ENCODE results near the gene SEC14L2.

SEC14L2 gene

GRCh38 chr22:30396871-30397655, at the start of gene SEC14L2:
TSS of gene SEC14L2 (plus strand) at chr22:30397018. CDS start at chr22:30397117, 99 bp downstream.
- DNase-seq (ENCODE audit: low read depth) = peak; percentile 32

DNA sequence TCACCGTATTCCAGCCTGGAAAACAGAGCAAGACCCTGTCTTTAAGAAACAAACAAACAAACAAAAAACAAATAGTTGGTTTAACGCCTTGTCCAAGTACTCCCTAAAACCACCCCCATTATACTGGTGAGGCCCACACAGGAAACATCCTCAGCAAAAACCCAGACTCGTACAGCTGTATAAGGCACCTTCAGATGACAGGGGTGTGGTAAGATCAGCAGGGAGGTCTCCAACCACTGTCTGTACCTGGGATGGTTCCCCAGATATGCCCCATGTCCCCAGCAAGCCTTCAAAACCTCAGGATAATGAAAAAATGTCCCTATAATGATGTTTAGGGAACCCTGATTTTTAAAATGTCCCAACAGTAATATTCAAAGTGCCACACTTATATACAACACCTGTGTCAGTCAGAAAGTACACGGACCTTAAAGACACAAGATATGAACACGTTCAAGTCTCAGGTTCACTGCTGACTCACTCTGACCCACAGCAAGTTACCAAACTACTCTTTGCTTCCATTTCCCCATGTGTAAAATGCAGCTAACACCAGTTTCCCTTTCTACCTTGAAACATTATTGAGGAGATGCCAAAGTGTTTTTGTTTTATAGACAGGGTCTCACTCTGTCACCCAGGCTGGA, 49.4 kb upstream of the SEC14L2 start:
- no peak for DNase-seq (ENCODE audit: low read depth)

DNA sequence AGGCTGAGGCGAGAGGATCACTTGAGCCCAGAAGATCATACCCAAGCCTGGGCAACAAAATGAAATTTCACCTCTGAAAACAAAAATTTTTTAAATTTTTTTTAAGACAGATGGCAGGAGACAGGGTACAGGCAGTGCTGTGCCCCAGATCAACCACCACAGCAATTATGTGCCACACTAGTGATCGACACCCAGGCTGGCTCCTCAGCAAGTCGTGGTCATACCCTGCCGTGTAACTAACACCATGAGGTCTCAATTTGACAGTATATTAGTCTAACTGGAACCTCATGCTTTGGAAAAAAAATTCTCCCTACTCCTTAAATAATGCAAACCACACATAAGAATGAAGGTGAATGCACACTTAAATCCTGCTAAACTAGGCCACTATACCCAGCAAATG, 48.4 kb upstream of the SEC14L2 start:
- no peak for DNase-seq (ENCODE audit: low read depth)

DNA sequence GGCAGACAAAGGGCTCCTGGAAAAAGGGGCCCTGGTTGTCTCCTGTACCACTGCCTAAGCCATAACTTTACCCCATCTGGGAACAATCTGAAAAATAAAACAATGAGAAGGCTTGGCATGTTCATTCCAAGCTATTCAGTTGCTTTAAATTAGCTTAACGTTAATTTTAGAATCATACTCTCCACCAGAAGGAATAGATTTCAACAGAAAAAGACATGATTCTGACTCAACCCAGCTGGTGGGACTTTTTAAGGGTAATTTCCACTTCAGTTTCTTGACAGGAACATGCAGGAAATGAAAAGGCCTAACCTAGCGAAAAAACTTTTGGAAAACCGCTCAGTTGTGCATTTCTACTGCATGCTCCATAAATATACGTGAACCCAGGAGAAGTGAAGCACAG, 48.0 kb upstream of the SEC14L2 start:
- DNase-seq (ENCODE audit: low read depth) = no peak

- no peak for DNase-seq (ENCODE audit: low read depth)
These were observed 45.6 kb upstream of the SEC14L2 start for GRCh38 chr22:30351226-30351625.

- DNase-seq (ENCODE audit: low read depth) = no peak
These were observed 42.2 kb upstream of the SEC14L2 start for GRCh38 chr22:30354644-30355043.

- peak; percentile 67 for DNase-seq (ENCODE audit: low read depth)
These were observed 40.2 kb upstream of the SEC14L2 start, which contains the start of the genes CCDC157 and SF3A1 for GRCh38 chr22:30356449-30357235. TSS of gene CCDC157 (plus strand) at chr22:30357007. CDS start at chr22:30366001, 8,994 bp downstream. TSS of gene SF3A1 (minus strand) at chr22:30356894. CDS start at chr22:30356792, 102 bp downstream.

- no peak for DNase-seq (ENCODE audit: low read depth)
These were observed 39.6 kb upstream of the SEC14L2 start for GRCh38 chr22:30357236-30357570.

DNA sequence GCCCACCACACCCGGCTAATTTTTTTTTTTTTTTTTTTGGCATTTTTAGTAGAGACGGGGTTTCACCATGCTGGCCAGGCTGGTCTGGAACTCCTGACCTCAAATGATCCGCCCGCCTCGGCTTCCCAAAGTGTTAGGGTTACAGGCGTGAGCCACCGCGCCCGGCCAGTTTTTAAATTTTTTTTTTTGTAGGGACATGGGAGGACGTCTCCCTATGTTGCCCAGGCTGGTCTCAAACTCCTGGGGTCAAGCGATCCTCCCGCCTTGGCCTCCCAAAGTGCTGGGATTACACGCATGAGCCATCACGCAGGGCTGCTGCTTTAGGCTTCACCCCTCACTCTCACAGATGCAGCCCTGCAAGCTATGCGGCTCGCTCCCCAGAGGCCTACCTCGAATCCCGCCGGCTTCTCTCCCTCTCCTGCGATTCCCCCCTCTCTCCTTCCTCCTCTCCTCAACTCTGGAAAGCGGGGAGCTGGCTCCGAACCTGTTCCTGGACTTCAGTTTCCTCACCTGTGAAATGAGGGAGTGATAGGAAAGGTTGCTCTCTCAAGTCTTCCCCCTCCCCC, 39.1 kb upstream of the SEC14L2 start:
- no peak for DNase-seq (ENCODE audit: low read depth)

- DNase-seq (ENCODE audit: low read depth) = no peak
These were observed 38.3 kb upstream of the SEC14L2 start for GRCh38 chr22:30358541-30358940.

DNA sequence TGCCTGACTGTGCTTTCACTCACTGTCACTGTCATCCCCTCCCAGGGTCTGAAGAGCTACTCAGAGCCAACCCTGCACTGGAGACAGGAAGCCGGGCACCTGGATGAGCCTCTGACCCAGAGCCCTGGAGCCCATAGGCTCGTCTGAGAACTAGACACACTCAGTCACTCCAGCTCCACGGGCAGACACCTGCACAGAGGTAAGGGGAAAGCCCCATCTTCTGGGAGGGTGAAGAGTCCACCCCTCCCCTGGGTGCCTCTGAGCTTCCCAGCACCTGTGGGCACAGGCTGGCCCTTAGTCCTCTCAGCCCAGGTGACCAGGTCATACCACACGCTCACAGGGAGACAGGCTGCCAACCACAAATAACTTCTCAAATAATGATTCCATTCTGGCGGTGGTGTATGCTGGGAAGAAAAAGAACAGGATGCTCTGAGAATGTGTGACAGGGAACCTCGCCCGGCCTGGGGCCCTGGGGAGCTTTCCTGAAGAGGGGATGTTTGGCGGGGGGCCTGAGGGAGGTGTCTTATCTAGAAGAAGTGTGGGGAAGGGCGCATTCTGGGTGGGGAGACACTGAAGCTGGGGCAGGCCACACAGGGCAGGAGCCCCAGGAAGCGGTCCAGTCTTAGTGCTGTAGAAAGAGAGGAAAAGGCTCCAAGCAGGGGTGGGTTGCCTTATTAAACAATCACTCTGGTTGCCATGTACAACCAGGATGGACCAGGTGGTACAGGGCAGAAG, 34.7 kb upstream of the SEC14L2 start:
- DNase-seq (ENCODE audit: low read depth) = no peak

DNA sequence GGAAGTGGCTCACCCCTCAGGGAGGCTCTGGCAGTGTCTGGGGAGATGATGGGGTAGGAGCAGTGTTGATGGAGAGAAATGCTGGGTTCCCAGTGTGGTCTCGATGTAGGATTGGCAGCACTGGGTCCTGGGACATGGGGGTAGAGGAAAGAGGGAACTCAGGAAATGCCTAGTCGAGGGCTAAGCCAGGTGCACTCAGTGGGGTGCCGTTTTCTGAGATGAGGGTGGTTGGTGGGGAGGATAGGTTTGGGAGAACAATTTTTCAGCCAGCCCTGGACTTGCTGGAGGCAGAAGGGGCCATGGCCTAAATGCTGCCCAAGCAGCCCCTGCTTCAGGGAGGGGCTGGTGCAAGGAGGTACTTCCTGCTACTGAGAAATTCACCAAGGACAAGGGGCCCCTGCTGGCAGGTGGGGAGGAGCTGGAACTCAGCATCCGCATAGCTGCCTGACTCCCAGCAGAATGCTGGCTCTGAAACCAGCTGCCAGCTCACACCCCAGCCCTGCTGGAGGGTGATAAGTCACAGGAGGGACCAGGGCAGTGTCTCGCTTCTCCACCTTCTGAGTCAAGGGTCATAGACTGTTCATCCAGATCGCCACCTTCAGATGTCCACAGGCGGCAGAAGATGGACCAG, 34.1 kb upstream of the SEC14L2 start:
- no peak for DNase-seq (ENCODE audit: low read depth)

GRCh38 chr22:30365891-30366290, 30.9 kb upstream of the SEC14L2 start:
- no peak for DNase-seq (ENCODE audit: low read depth)

DNA sequence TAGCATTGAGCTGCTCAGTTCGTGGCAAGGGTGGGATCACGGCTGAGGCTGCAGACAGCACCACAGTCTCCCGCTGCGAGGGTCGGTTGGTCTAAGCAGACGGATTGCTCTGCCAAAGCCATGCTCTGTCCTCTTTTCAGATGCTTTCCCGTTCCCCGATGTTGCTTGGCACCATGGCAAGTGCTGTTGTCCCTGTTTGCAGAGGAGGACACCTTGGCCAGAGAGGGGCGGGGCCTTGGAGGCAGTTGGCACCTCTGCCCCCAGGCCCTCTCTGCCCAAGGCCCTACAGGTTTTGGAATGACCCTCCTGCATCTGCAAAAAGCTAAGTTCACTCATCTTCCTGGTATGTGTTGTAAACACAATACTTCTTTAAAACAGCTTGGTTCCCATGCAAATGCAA, 28.4 kb upstream of the SEC14L2 start:
- no peak for DNase-seq (ENCODE audit: low read depth)

DNA sequence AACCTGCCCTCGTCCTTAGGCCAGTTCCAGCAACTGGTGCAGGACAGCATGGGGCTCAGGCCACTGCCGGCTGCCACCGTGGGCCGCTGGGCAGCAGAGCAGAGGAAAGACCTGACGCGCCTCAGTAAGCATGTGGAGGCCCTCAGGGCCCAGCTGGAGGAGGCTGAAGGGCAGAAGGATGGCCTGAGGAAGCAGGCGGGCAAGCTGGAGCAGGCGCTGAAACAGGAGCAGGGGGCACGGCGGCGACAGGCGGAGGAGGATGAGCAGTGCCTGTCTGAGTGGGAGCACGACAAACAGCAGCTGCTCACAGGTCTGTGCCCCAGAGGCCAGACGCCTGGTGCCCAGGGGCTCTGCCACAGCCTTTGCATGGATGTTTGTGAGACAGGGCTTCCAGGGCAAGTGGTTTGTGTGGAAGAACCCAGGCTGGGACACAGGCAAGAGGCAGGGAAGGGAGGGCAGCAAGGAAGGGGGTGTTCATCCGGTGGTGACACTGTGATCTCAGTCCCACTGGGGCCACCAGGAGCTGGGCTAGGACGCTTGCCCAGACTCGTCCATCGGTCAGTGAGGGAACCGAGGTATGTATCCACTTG, 26.1 kb upstream of the SEC14L2 start:
- no peak for DNase-seq (ENCODE audit: low read depth)

- DNase-seq (ENCODE audit: low read depth) = no peak
These were observed 25.5 kb upstream of the SEC14L2 start for GRCh38 chr22:30371321-30371720.

DNA sequence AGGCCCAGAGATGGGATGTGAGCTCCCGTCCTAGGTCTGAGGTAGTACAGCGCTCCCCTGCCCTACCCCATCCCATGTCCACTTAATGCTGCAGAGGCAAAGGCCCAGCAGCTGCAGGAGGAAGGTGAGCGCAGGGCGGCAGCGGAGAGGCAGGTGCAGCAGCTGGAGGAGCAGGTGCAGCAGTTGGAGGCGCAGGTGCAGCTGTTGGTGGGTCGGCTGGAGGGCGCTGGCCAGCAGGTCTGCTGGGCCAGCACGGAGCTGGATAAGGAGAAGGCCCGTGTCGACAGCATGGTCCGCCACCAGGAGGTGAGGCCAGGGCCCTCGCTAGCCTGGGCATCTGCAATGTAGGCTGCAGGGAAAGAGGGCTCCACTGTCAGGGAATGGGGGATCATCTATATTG, 24.8 kb upstream of the SEC14L2 start:
- DNase-seq (ENCODE audit: low read depth) = no peak

- no peak for DNase-seq (ENCODE audit: low read depth)
These were observed 23.9 kb upstream of the SEC14L2 start for GRCh38 chr22:30372915-30373314.

DNA sequence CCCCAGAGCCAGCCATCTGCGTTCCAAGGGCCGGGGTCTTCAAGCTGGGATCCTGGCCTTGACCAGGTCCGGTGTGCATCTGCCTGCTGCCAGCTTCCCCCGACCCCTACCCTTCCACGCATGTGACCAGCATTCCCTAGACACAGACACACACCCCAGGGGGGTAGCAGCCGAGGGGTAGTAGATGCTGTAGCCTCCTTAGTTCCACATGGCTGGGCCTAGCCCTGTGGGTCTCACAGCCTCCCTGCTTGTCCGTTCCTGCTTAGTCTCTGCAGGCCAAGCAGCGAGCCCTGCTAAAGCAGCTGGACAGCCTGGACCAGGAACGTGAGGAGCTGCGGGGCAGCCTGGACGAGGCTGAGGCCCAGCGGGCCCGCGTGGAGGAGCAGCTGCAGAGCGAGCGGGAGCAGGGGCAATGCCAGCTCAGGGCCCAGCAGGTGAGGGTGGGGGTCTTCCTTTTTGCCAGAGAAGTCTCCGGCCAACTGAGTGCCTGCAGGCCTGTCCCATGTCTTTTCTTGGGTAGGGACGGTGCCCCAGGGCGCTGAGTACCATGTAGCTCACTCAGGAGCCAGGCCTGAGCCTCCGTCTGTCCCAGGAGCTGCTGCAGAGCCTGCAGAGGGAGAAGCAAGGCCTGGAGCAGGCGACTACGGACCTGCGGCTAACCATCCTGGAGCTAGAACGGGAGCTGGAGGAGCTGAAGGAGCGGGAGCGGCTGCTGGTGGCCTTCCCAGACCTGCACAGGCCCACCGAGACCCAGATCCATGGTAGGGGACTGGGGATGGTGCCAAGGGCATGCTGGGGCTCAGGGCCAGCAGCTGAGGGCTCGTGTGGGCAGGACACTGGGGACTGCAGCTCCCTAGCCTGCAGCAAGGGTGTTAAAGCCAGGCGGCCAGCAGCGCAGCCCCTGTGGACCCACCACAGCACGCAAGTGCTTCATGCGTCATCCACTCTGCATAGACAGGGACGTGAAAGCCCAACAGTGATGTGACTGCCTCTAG, 23.2 kb upstream of the SEC14L2 start:
- no peak for DNase-seq (ENCODE audit: low read depth)
